ENCODE data around the gene TLCD3A.
A peak's percentile ranks its signal among the peaks of the same experiment; 100 is the strongest.

The TLCD3A gene

DNA sequence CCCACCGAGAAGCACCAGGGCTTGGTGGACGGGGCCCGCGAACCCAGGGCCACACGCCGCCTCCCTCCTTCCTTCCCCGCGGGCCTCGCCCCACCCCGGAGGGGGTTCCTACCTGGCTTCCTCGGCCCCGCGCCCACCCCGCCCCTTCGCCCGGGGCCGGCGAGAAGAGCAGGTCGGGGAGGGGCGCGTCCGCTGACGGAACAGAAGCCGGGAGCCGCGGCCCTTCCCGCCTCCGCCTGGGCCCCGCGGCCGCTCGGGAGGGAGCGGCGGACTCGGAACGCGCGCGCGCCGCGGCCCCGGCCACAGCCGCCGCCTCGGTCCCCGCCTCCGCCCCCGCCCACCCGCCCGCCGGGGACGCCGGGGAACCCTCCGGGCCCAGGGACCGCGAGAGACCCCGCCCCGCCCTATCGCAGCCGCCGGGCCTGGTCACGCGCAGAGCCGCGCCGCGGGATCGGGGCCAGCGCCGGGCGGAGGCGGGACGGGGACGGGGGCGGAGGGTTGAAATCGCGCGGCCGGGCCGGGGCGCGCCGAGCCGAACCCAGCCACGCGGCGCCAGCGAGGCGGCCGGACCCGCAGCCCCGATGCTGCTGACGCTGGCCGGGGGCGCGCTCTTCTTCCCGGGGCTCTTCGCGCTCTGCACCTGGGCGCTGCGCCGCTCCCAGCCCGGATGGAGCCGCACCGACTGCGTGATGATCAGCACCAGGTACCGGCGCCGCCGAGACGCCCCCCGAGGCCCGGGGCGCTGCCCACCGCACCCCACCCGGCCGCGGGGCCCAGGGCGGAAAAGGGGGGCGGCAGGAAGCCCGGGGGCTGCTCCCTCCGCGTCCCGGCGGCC lies at the start of gene TLCD3A:
Gene TLCD3A, plus strand, starts transcription at position 530 of the 835 bp plus-strand sequence. Its CDS starts 52 bp downstream, at position 582.
- Histone ChIP-seq H3K4me1 (ENCODE audit: control insufficient read depth, insufficient read depth, low read length) (peaks cover 21% of the 10 kb centered on the region), H3K36me3 (ENCODE audit: control insufficient read depth, insufficient read depth, low read length) (no peaks in the 10 kb centered on the region), H3K4me3 (ENCODE audit: low read length) (peak within 1 kb of the TSS; percentile 14), H3K27me3 (ENCODE audit: control insufficient read depth, insufficient read depth, low read length) (no peaks in the 10 kb centered on the region), H3K9ac (ENCODE audit: low read length) (peak within 1 kb of the TSS; percentile 82), H3K9me3 (ENCODE audit: control insufficient read depth, low read length) (no peaks in the 10 kb centered on the region)

DNA sequence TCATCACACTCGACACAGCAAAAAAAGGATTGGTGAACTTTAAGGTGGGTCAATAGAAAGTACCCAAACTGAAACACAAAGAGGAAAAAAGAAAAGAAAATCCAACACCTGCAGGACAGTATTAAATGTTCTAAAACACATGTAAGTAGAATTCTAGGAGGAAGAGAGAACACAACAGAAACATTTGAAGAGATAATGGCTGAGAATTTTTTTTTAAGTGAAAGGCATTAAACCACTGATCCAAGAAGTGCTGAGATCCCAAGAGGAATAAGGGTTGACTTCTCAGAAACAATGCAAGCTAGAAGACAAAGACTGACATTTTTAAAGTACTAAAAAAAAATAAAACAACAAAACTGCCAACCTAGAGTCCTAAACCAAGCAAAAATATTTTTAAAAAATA lies 49.4 kb upstream of the TLCD3A start:
- Histone ChIP-seq H3K36me3 (ENCODE audit: control insufficient read depth, insufficient read depth, low read length) (no peaks in the 10 kb centered on the region), H3K27me3 (ENCODE audit: control insufficient read depth, insufficient read depth, low read length) (no peaks in the 10 kb centered on the region), H3K4me1 (ENCODE audit: control insufficient read depth, insufficient read depth, low read length) (no peaks in the 10 kb centered on the region), H3K9ac (ENCODE audit: low read length) (no peak overlapping the region), H3K4me3 (ENCODE audit: low read length) (no peak overlapping the region), H3K9me3 (ENCODE audit: control insufficient read depth, low read length) (no peaks in the 10 kb centered on the region)

DNA sequence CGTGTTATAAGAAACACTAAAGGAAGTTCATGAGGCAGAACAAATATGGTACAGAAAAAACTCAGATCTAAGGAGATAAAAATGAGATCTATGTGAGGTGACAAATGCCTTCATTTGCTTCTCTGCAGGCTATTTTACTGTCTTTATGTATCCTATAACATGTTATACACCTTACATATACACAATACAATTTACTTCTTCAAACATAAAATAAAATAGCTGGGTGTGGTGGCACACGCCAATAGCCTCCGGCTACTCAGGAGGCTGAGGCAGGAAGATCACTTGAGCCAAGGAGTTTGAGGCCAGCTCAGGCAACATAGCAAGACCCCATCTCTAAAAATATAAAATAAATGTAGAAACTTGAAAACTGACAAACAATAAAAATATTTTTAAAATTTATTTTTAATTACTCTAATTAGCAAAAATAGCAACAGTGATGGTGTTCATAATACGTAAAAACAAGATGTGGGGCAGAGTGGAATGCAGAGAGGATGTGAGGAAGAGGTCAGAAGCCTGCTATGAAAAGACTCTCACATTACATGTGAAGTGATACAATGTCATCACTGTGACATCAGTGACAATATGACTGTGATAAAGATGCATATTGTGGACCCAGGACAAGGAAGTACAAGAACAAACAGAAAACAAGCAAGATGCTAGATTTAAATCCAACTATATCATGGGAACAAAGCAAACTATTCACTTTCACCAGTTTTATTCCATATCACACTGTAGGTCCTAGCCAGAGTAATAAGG lies 48.7 kb upstream of the TLCD3A start:
- H3K4me3 ChIP-seq (ENCODE audit: low read length): no peak overlapping the region
- H3K36me3 ChIP-seq (ENCODE audit: control insufficient read depth, insufficient read depth, low read length): no peaks in the 10 kb centered on the region
- H3K9ac ChIP-seq (ENCODE audit: low read length): no peak overlapping the region
- H3K27me3 ChIP-seq (ENCODE audit: control insufficient read depth, insufficient read depth, low read length): no peaks in the 10 kb centered on the region
- no peaks in the 10 kb centered on the region for H3K9me3 ChIP-seq (ENCODE audit: control insufficient read depth, low read length)
- no peaks in the 10 kb centered on the region for H3K4me1 ChIP-seq (ENCODE audit: control insufficient read depth, insufficient read depth, low read length)

DNA sequence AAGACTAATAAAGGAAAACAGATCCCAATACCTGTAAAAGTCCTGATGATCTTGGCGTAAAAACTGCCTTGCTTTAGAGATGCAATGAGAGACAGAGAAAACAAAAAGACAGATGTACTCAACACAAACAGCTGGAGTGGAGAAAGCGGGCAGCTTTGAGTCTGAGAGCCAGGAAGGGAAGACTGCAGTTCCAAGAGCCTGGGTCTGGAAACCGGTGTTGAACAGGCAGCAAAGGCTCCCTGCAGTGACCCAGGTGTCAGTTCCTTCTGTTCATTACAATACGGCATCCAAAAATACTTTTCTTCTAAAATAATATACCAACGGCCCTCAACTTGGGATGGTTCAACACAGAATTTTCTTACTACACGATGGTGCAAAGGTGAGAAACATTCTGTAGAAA lies 47.4 kb upstream of the TLCD3A start:
- Histone ChIP-seq H3K36me3 (ENCODE audit: control insufficient read depth, insufficient read depth, low read length) (no peaks in the 10 kb centered on the region), H3K4me1 (ENCODE audit: control insufficient read depth, insufficient read depth, low read length) (no peaks in the 10 kb centered on the region), H3K9me3 (ENCODE audit: control insufficient read depth, low read length) (no peaks in the 10 kb centered on the region), H3K27me3 (ENCODE audit: control insufficient read depth, insufficient read depth, low read length) (no peaks in the 10 kb centered on the region), H3K4me3 (ENCODE audit: low read length) (no peak overlapping the region), H3K9ac (ENCODE audit: low read length) (no peak overlapping the region)

DNA sequence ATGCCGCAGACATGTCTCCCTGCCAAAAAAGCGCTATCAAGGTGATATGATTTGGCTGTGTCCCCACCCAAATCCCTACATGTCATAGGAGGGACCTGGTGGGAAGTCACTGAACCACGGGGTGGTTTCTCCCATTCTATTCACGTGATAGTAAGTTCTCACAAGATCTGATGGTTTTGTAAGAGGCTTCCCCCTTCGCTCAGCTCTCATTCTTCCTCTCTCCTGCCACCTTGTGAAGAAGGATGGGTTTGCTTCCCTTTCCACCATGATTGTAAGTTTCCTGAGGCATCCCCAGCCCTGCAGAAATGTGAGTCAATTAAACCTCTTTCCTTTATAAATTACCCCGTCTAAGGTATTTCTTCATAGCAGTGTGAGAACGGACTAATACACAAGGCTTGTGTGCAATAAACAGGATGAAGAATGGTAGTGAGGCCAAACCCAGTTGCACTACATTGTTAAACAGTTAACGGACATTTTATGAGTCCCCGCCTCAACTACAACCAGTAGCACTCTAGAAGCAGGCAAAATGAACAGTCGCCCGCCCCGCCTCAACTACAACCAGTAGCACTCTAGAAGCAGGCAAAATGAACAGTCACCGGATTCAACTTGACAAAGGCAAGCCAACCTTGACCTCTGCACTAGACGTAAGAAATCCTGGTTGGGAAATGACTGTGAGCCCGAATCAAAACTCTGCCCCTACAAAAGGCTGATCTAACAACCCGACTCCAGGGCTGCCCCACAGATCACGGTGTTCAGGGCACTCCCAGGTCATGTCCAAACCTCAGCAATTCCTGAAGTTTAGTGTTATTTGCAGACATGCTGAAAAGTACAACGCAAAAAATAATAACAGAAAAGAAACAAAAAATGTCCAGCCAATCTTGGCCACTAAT lies 44.1 kb upstream of the TLCD3A start:
- Histone ChIP-seq H3K9me3 (ENCODE audit: control insufficient read depth, low read length) (no peaks in the 10 kb centered on the region), H3K36me3 (ENCODE audit: control insufficient read depth, insufficient read depth, low read length) (no peaks in the 10 kb centered on the region), H3K4me1 (ENCODE audit: control insufficient read depth, insufficient read depth, low read length) (no peaks in the 10 kb centered on the region), H3K27me3 (ENCODE audit: control insufficient read depth, insufficient read depth, low read length) (no peaks in the 10 kb centered on the region), H3K4me3 (ENCODE audit: low read length) (no peak overlapping the region), H3K9ac (ENCODE audit: low read length) (no peak overlapping the region)

DNA sequence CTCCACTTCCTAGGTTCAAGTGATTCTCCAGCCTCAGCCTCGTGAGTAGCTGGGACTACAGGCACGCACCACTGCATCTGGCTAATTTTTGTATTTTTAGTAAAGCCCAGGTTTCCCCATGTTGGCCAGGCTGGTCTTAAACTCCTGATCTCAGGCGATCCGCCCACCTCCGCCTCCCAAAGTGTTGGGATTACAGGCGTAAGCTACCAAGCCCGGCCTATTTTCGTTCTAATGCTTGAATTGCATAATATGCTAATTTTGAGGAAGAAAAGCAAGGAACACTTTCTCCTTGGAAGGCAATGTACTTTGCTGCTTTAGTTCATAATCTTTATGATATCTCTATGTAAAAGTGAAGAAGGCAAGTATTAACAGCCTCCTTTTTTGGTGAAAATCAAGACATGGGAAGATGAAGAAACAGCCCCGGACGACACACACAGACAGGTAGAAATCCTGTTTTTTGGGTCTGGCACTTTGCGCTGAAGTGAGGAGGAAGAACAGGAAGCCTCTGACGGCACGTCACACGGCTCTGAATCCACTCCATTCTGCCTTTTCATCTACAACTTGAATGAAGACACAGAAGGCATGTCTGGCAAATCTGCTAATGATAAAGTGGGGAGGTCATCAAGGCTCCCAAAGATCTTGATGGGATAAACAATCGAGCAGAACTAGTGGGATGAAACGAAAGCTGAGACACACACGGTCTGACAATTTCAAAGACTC lies 42.7 kb upstream of the TLCD3A start:
- Histone ChIP-seq H3K36me3 (ENCODE audit: control insufficient read depth, insufficient read depth, low read length) (no peaks in the 10 kb centered on the region), H3K9ac (ENCODE audit: low read length) (no peak overlapping the region), H3K4me1 (ENCODE audit: control insufficient read depth, insufficient read depth, low read length) (no peaks in the 10 kb centered on the region), H3K9me3 (ENCODE audit: control insufficient read depth, low read length) (no peaks in the 10 kb centered on the region), H3K4me3 (ENCODE audit: low read length) (no peak overlapping the region), H3K27me3 (ENCODE audit: control insufficient read depth, insufficient read depth, low read length) (no peaks in the 10 kb centered on the region)

DNA sequence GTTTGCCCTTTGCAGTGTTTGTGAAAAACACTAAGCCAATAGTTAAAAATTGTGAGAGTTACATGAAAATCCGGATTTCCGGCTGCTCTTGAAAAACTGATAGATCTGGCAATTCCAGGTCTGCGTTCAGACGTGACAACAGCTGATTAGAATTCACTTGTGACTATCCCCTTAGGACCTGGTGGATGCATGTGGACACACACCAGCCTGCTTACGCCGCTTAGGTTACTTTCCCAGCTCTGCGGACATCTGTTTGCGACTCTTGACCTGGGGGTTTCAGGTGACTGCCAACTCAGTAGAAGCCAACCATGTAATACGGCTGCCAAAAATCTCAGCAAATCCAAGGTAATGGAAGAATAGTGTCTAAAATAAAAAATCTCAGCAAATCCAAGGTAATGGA lies 42.0 kb upstream of the TLCD3A start:
- Histone ChIP-seq H3K4me3 (ENCODE audit: low read length) (no peak overlapping the region), H3K9ac (ENCODE audit: low read length) (no peak overlapping the region), H3K4me1 (ENCODE audit: control insufficient read depth, insufficient read depth, low read length) (no peaks in the 10 kb centered on the region), H3K9me3 (ENCODE audit: control insufficient read depth, low read length) (no peaks in the 10 kb centered on the region), H3K27me3 (ENCODE audit: control insufficient read depth, insufficient read depth, low read length) (no peaks in the 10 kb centered on the region), H3K36me3 (ENCODE audit: control insufficient read depth, insufficient read depth, low read length) (no peaks in the 10 kb centered on the region)

DNA sequence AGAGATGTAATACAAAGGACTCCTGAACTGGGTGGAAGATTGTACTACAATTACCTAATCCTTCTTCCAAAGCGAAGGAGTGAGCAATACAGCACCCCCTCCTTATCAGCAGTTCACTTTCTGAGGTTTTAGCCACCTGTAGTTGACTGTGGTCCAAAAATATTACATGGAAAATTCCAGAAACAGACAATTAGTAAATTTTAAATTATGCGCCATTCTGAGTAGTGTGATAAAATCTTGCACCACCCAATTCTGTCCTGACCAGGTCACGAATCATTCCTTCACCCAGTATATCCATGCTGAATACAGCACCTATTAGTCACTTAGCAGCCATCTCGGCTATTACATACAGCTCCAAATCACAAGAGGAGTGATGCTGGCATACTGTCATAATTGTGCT lies 41.0 kb upstream of the TLCD3A start:
- H3K9ac ChIP-seq (ENCODE audit: low read length): no peak overlapping the region
- H3K4me1 ChIP-seq (ENCODE audit: control insufficient read depth, insufficient read depth, low read length): no peaks in the 10 kb centered on the region
- no peaks in the 10 kb centered on the region for H3K9me3 ChIP-seq (ENCODE audit: control insufficient read depth, low read length)
- H3K27me3 ChIP-seq (ENCODE audit: control insufficient read depth, insufficient read depth, low read length): no peaks in the 10 kb centered on the region
- H3K36me3 ChIP-seq (ENCODE audit: control insufficient read depth, insufficient read depth, low read length): no peaks in the 10 kb centered on the region
- no peak overlapping the region for H3K4me3 ChIP-seq (ENCODE audit: low read length)

DNA sequence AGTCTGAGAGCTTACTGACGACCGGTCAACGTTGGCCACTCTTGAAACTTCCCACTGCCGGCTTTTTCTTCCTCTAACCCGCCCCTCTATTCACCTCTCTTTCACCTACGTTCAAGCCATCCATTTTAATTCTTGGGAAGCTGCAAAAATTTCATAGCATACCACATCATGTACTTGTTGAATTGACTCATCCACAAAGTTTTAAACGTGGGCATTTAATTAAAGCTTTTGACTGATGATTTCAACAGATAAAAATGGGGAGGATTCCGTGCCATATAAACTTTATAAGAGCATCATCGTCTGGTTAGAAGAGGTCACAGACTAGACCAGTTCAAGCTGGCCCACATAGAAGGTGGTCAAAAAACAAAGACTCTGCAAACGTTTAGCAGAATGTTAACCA lies 40.3 kb upstream of the TLCD3A start:
- Histone ChIP-seq H3K9me3 (ENCODE audit: control insufficient read depth, low read length) (no peaks in the 10 kb centered on the region), H3K27me3 (ENCODE audit: control insufficient read depth, insufficient read depth, low read length) (no peaks in the 10 kb centered on the region), H3K4me1 (ENCODE audit: control insufficient read depth, insufficient read depth, low read length) (no peaks in the 10 kb centered on the region), H3K36me3 (ENCODE audit: control insufficient read depth, insufficient read depth, low read length) (no peaks in the 10 kb centered on the region), H3K9ac (ENCODE audit: low read length) (no peak overlapping the region), H3K4me3 (ENCODE audit: low read length) (no peak overlapping the region)

DNA sequence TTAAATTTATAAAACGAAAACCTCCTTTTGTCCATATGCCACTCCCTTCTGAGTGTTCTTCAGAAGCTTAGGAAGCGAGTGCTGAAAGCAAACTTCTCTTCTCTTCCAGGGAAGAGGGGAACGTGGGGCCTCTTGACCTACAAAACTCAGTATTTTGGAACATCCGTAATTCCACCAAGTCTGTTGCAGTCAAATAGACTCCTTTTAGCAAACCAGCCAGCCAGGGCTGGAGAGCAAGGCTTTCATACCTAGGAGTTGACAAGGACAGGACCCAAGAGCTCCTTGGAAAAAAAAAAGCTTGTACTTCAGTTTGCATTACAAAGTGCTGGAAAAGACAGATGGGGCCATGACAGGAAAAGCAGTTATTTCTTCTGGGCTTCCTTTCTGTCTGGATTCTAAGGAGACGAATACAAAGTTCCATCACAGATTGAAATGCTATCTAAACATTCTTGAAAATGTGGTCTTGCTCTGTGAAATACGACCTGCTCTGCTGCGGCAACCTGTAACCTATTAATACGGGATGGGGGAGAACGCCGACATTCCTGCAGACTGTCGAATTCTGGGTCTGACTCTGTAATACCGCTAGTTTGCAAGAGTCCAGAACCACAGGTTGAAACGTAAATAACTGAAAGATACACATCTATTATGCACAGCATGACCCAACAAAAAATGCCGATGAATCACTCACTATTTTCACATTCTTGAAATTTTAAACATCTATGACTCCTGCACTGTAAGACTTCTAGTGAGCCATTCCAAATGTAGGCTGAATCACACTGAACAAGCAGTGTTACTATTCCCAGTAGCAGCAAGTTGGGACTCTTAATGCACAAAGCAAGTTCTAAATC lies 38.4 kb upstream of the TLCD3A start:
- Histone ChIP-seq H3K4me3 (ENCODE audit: low read length) (no peak overlapping the region), H3K9ac (ENCODE audit: low read length) (no peak overlapping the region), H3K36me3 (ENCODE audit: control insufficient read depth, insufficient read depth, low read length) (no peaks in the 10 kb centered on the region), H3K27me3 (ENCODE audit: control insufficient read depth, insufficient read depth, low read length) (no peaks in the 10 kb centered on the region), H3K9me3 (ENCODE audit: control insufficient read depth, low read length) (no peaks in the 10 kb centered on the region), H3K4me1 (ENCODE audit: control insufficient read depth, insufficient read depth, low read length) (no peaks in the 10 kb centered on the region)

DNA sequence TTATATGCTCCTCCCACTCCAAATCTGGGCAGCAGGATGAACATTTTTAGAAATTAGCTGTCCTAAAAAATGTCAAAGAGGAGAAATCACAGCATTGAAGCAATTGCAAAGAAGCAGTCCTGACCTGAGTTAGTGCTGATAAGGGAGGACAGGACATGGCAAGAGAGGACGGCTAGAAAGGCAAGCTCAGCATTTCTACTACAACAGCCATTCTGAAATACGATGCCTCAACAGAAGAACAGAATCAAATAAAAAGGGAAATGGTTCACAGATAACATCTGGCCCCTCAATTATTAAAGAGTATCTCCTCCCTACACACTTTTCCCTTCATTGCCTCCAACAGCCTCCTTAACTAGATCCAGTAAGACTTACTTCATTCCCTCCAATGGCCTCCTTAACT lies 36.0 kb upstream of the TLCD3A start:
- H3K9ac ChIP-seq (ENCODE audit: low read length): no peak overlapping the region
- no peaks in the 10 kb centered on the region for H3K9me3 ChIP-seq (ENCODE audit: control insufficient read depth, low read length)
- no peak overlapping the region for H3K4me3 ChIP-seq (ENCODE audit: low read length)
- H3K4me1 ChIP-seq (ENCODE audit: control insufficient read depth, insufficient read depth, low read length): peaks cover 7% of the 10 kb centered on the region
- H3K27me3 ChIP-seq (ENCODE audit: control insufficient read depth, insufficient read depth, low read length): no peaks in the 10 kb centered on the region
- H3K36me3 ChIP-seq (ENCODE audit: control insufficient read depth, insufficient read depth, low read length): no peaks in the 10 kb centered on the region

Measured in mucosa of stomach (tissue), 1 donor.